HepG2 (cell line): Measurements from ENCODE around the gene GJD3. TPM values are rescaled to one million over a fixed set of nuclear protein-coding genes. Genes with fewer than 3 reads are reported as not detected.

Experiments
- ATAC-seq: fragments of 200-7000 bp; cut with Tn5 transposase; 3 replicates; pipeline ENCODE4 v1.9.1; 2020; ENCODE audit warnings: mild to moderate bottlenecking, moderate library complexity
- BruUV-seq: library from RNA; stranded (reverse); fragments of 400-500 nt; replicated peaks from 2 replicates; lab custom pipeline; 2021; lab: Mats Ljungman, UMichigan
- CTCF ChIA-PET: fragments of 300-600 bp; formaldehyde crosslinking; extraction: SDS; loops from one replicate; lab custom pipeline; 2021; ENCODE audit warnings: low total read pairs, inconsistent platforms, low intra/inter-chr PET ratio; lab: Yijun Ruan, JAX
- POLR2A ChIA-PET: fragments of 350-600 bp; sonication (Branson Sonifier 250); formaldehyde crosslinking; loops from one replicate; lab custom pipeline; 2020; ENCODE audit warnings: antibody characterized with exemption, inconsistent platforms; lab: Yijun Ruan, JAX
- DNase-seq: peaks from one replicate; pipeline ENCODE4 v3.0.0-alpha.2; 2015; ENCODE audit warnings: low spot score
- FAIRE-seq: peaks from 3 replicates; lab custom pipeline; 2011; peaks lifted over from hg19 to GRCh38; lab: Jason Lieb, UNC
- H2AFZ ChIP-seq: one replicate; pipeline ENCODE4 v1.6.1; 2011; ENCODE audit warnings: low read length, inconsistent platforms
- H3K27ac ChIP-seq: fragments of 300-600 bp; 3 replicates; pipeline ENCODE4 v1.8.0; 2011; ENCODE audit warnings: mixed run types, mild to moderate bottlenecking, mixed read lengths, low read length, inconsistent platforms; ENCODE audit not compliant: insufficient read depth; ENCODE audit errors: extremely low read length
- H3K27me3 ChIP-seq, 2 experiments: fragments of 200-600 bp in 1 of 2; 2 replicates in 1 of 2; 3 replicates in 1 of 2; pipeline versions ENCODE4 v1.6.0 to v1.8.0; 2011; ENCODE audit warnings: low read length in 2 of 2, mild to moderate bottlenecking in 2 of 2, moderate library complexity in 2 of 2, inconsistent platforms in 1 of 2; ENCODE audit not compliant: insufficient read depth in 2 of 2, control insufficient read depth in 1 of 2
- H3K36me3 ChIP-seq, 2 experiments: fragments of 200-600 bp in 1 of 2; replicated peaks in 1 of 2; 2 replicates in 1 of 2; 3 replicates in 1 of 2; pipeline versions ENCODE4 v1.5.1 to v1.8.0; 2011; ENCODE audit warnings: low read length in 2 of 2, inconsistent platforms in 1 of 2; ENCODE audit not compliant: insufficient read depth in 2 of 2, control insufficient read depth in 1 of 2
- H3K4me1 ChIP-seq: 2 replicates; pipeline ENCODE4 v1.5.1; 2012; ENCODE audit warnings: low read length, inconsistent platforms; ENCODE audit not compliant: insufficient read depth
- H3K4me2 ChIP-seq: 2 replicates; pipeline ENCODE4 v1.6.0; 2011; ENCODE audit warnings: low read depth, low read length, inconsistent platforms
- H3K4me3 ChIP-seq, 3 experiments: fragments of 200-600 bp in 1 of 3; sonication (generic), shearing (Covaris generic) in 1 of 3; replicated peaks in 1 of 3; 2 replicates each; pipeline ENCODE4 v1.5.1; 2011 to 2016; ENCODE audit warnings: low read length in 3 of 3, inconsistent platforms in 2 of 3, low read depth in 2 of 3, mild to moderate bottlenecking in 2 of 3, control low read depth in 1 of 3, mixed read lengths in 1 of 3; ENCODE audit not compliant: insufficient read depth in 1 of 3
- H3K79me2 ChIP-seq: one replicate; pipeline ENCODE4 v1.6.1; 2011; ENCODE audit warnings: low read length, inconsistent platforms; ENCODE audit not compliant: insufficient read depth
- H3K9ac ChIP-seq: 2 replicates; pipeline ENCODE4 v1.6.0; 2011; ENCODE audit warnings: mild to moderate bottlenecking, low read depth, low read length, inconsistent platforms; ENCODE audit not compliant: insufficient read depth
- H3K9me3 ChIP-seq: 2 replicates; pipeline ENCODE4 v1.5.1; 2012; ENCODE audit warnings: mild to moderate bottlenecking, low read length
- H4K20me1 ChIP-seq: 2 replicates; pipeline ENCODE4 v1.6.0; 2011; ENCODE audit warnings: inconsistent platforms, mild to moderate bottlenecking, low read length, moderate library complexity; ENCODE audit not compliant: insufficient read depth
- AFF4 ChIP-seq: sonication (generic); formaldehyde crosslinking; IDR thresholded peaks from 2 replicates; pipeline ENCODE4 v1.4.0; 2020; ENCODE audit warnings: missing genetic modification reagents
- HIVEP1 ChIP-seq: sonication (generic); formaldehyde crosslinking; IDR thresholded peaks from 2 replicates; pipeline ENCODE4 v1.4.0; 2020; ENCODE audit warnings: mild to moderate bottlenecking, missing genetic modification reagents
- KDM4B ChIP-seq: sonication (generic); formaldehyde crosslinking; IDR thresholded peaks from 2 replicates; pipeline ENCODE4 v1.4.0; 2020; ENCODE audit warnings: missing genetic modification reagents
- MTA1 ChIP-seq: sonication (generic); formaldehyde crosslinking; IDR thresholded peaks from 2 replicates; pipeline ENCODE4 v1.4.0; 2020; ENCODE audit warnings: missing genetic modification reagents, mild to moderate bottlenecking, borderline replicate concordance
- ZNF235 ChIP-seq: sonication (generic); formaldehyde crosslinking; IDR thresholded peaks from 2 replicates; pipeline ENCODE4 v1.8.1; 2023; ENCODE audit warnings: mild to moderate bottlenecking, missing genetic modification reagents, borderline replicate concordance
- ZSCAN29 ChIP-seq: sonication (generic); formaldehyde crosslinking; conservative IDR thresholded peaks from 2 replicates; pipeline ENCODE4 v1.4.0; 2020; ENCODE audit warnings: mild to moderate bottlenecking, missing genetic modification reagents
- WGBS: methylation state at CpG from one replicate; pipeline ENCODE4 v1.1.6; 2017; ENCODE audit warnings: low lambda C conversion rate; 5-methylcytosine and 5-hydroxymethylcytosine counted together
- in situ Hi-C: cut with HindIII; loops from 2 replicates; pipeline ENCODE4 v1.10.0; 2017; ENCODE audit warnings: low pct_unique_long_range_greater_than_20kb; ENCODE audit not compliant: extremely low pct_ligation_motif_present
- intact Hi-C: fragments of 100-400 bp; cut with micrococcal nuclease; formaldehyde crosslinking; loops from one replicate; pipeline ENCODE4 v1.10.0; 2022; ENCODE audit not compliant: unreplicated experiment
- polyA plus RNA-seq, 8 experiments: library from polyadenylated mRNA; depleted of rRNA in 3 of 8; stranded (reverse) in 7 of 8; unstranded in 1 of 8; fragments of >200 nt; fragmentation: Illumina TruSeq in 4 of 8; extraction: Trizol in 4 of 8; gene quantifications; 2 replicates each; pipeline versions ENCODE4 v1.2.1 to v1.2.3, GENCODE V29; 2011 to 2016; ENCODE audit warnings: low read depth in 4 of 8, missing spikeins in 1 of 8, mixed read lengths in 1 of 8; ENCODE audit not compliant: insufficient read depth in 1 of 8
- total RNA-seq, 5 experiments: library from RNA; depleted of rRNA; stranded (reverse); fragments of >200 nt; fragmentation: Illumina TruSeq; extraction: Trizol; gene quantifications; 2 replicates each; pipeline ENCODE4 v1.2.3, GENCODE V29; 2016; ENCODE audit warnings: low read depth in 1 of 5
- TF ChIP-seq, protein P1 (sequence below): sonication (generic); formaldehyde crosslinking; IDR thresholded peaks from 2 replicates; pipeline ENCODE4 v1.8.1; 2022; ENCODE audit warnings: low read depth, mild to moderate bottlenecking, missing genetic modification reagents
- TF ChIP-seq, protein P2 (sequence below): sonication (generic); formaldehyde crosslinking; IDR thresholded peaks from 2 replicates; pipeline ENCODE4 v1.4.0; 2020; ENCODE audit warnings: missing genetic modification reagents, mild to moderate bottlenecking, borderline replicate concordance

GJD3 gene
- total and polyA plus RNA-seq, 2 of the 13 experiments (the other 11 are each of a cell fraction or from before 2014, with no cell fraction given): not detected

GRCh38 chr17:40361925-40362695 is 2.4 kb downstream of the GJD3 start:
- no peaks in the 10 kb centered on the region for H4K20me1 ChIP-seq
- H2AFZ ChIP-seq: no peak overlapping the region
- ChIA-PET CTCF (interaction anchor here (0.9 to 2.3 kb wide), 4 partner anchors 52 to 171 kb away, joined by 3 to 7 read pairs (median 5); no protein-coding TSS in a partner anchor), POLR2A (interaction anchor here (0.6 to 3.0 kb wide), 16 partner anchors 10 to 192 kb away, joined by 3 to 11 read pairs (median 4); partner anchors contain the start of genes RARA, TOP2A and WIPF2)
- 39% methylated on average over 21 of the region's 24 CpGs for WGBS
- intact Hi-C loops (loop anchor here (1.0 kb wide), 1 partner anchor 86 kb away; no protein-coding TSS in a partner anchor), in situ Hi-C loops (loop anchor here (5.0 kb wide), 1 partner anchor 170 kb away; no protein-coding TSS in a partner anchor)
- BruUV-seq: no TSS peak
- no peaks in the 10 kb centered on the region for H3K9me3 ChIP-seq
- FAIRE-seq: no peak
- no peaks in the 10 kb centered on the region for H3K79me2 ChIP-seq
- DNase-seq: no peak
- H3K27me3 ChIP-seq: peaks cover 0 to 11% of the 10 kb centered on the region in 2 experiments; a peak in 2 of 5 replicates
- H3K4me3 ChIP-seq: peak overlapping the region in 2 of 3 experiments; percentile 60 to 67; a peak in 4 of 6 replicates
- peak overlapping the region; percentile 59; the same call in 1 of the 2 replicates for H3K9ac ChIP-seq
- H3K4me1 ChIP-seq: peaks cover 45% of the 10 kb centered on the region
- no peak overlapping the region for H3K27ac ChIP-seq
- ATAC-seq: peak; percentile 62
- no peaks in the 10 kb centered on the region for H3K36me3 ChIP-seq
- peak overlapping the region; percentile 69 for H3K4me2 ChIP-seq
- TF ChIP-seq, protein P1, sequence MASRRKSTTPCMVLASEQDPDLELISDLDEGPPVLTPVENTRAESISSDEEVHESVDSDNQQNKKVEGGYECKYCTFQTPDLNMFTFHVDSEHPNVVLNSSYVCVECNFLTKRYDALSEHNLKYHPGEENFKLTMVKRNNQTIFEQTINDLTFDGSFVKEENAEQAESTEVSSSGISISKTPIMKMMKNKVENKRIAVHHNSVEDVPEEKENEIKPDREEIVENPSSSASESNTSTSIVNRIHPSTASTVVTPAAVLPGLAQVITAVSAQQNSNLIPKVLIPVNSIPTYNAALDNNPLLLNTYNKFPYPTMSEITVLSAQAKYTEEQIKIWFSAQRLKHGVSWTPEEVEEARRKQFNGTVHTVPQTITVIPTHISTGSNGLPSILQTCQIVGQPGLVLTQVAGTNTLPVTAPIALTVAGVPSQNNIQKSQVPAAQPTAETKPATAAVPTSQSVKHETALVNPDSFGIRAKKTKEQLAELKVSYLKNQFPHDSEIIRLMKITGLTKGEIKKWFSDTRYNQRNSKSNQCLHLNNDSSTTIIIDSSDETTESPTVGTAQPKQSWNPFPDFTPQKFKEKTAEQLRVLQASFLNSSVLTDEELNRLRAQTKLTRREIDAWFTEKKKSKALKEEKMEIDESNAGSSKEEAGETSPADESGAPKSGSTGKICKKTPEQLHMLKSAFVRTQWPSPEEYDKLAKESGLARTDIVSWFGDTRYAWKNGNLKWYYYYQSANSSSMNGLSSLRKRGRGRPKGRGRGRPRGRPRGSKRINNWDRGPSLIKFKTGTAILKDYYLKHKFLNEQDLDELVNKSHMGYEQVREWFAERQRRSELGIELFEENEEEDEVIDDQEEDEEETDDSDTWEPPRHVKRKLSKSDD (CRISPR knock-in tag): 0 out of 2 replicates have a peak, but pooled peaks have one; percentile 2
- TF ChIP-seq ZSCAN29 (CRISPR knock-in tag) (no peak), AFF4 (CRISPR knock-in tag) (peak; percentile 57; the same call in 1 of the 2 replicates), ZNF235 (peak; percentile 75; the same call in 1 of the 2 replicates), HIVEP1 (CRISPR knock-in tag) (0 out of 2 replicates have a peak, but pooled peaks have one; percentile 19), KDM4B (CRISPR knock-in tag) (no peak), MTA1 (CRISPR knock-in tag) (peak; percentile 20; the same call in 1 of the 2 replicates)
- TF ChIP-seq, protein P2, sequence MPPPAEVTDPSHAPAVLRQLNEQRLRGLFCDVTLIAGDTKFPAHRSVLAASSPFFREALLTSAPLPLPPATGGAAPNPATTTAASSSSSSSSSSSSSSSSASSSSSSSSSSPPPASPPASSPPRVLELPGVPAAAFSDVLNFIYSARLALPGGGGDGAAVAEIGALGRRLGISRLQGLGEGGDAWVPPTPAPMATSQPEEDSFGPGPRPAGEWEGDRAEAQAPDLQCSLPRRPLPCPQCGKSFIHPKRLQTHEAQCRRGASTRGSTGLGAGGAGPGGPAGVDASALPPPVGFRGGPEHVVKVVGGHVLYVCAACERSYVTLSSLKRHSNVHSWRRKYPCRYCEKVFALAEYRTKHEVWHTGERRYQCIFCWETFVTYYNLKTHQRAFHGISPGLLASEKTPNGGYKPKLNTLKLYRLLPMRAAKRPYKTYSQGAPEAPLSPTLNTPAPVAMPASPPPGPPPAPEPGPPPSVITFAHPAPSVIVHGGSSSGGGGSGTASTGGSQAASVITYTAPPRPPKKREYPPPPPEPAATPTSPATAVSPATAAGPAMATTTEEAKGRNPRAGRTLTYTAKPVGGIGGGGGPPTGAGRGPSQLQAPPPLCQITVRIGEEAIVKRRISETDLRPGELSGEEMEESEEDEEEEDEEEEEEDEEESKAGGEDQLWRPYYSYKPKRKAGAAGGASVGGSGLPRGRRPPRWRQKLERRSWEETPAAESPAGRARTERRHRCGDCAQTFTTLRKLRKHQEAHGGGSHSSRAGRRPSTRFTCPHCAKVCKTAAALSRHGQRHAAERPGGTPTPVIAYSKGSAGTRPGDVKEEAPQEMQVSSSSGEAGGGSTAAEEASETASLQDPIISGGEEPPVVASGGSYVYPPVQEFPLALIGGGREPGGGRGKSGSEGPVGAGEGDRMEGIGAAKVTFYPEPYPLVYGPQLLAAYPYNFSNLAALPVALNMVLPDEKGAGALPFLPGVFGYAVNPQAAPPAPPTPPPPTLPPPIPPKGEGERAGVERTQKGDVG (CRISPR knock-in tag): peak; percentile 10; the same call in 1 of the 2 replicates
